Glutamatergic neuron (in vitro differentiated cells): ENCODE measurements around the gene CA5A. TPM values are rescaled to one million over a fixed set of nuclear protein-coding genes. Genes with fewer than 3 reads are reported as not detected.
A peak's percentile ranks its signal among the peaks of the same experiment; 100 is the strongest.
"Not testable (repeated sequence)": the region's sequence is repeated elsewhere in the genome, so short reads cannot be mapped to it uniquely, and the experiment has no call there.

ENCODE experiments used
- DNase-seq: peaks from one replicate; pipeline ENCODE4 v3.0.0; 2022
- H3K27ac Mint-ChIP-seq: one replicate; pipeline ENCODE4 v1.8.0; 2020; ENCODE audit warnings: mild to moderate bottlenecking, mixed read lengths, inconsistent platforms; ENCODE audit not compliant: unreplicated experiment
- H3K27me3 Mint-ChIP-seq: one replicate; pipeline ENCODE4 v1.8.0; 2020; ENCODE audit warnings: mild to moderate bottlenecking, moderate library complexity, mixed read lengths, inconsistent platforms; ENCODE audit not compliant: unreplicated experiment
- H3K36me3 Mint-ChIP-seq: one replicate; pipeline ENCODE4 v1.8.0; 2020; ENCODE audit warnings: mild to moderate bottlenecking, mixed read lengths, inconsistent platforms; ENCODE audit not compliant: unreplicated experiment
- H3K4me1 Mint-ChIP-seq: one replicate; pipeline ENCODE4 v1.8.0; 2020; ENCODE audit warnings: mild to moderate bottlenecking, low read depth, mixed read lengths, inconsistent platforms; ENCODE audit not compliant: unreplicated experiment
- H3K4me3 Mint-ChIP-seq: one replicate; pipeline ENCODE4 v1.8.0; 2020; ENCODE audit warnings: mild to moderate bottlenecking, mixed read lengths, inconsistent platforms; ENCODE audit not compliant: unreplicated experiment
- H3K9me3 Mint-ChIP-seq: one replicate; pipeline ENCODE4 v1.8.0; 2020; ENCODE audit warnings: mild to moderate bottlenecking, moderate library complexity, mixed read lengths, inconsistent platforms; ENCODE audit not compliant: unreplicated experiment
- CTCF ChIP-seq: fragments of 200-600 bp; sonication (generic); IDR thresholded peaks from one replicate; pipeline ENCODE4 v1.5.0; 2021; ENCODE audit not compliant: partially characterized antibody, unreplicated experiment
- total RNA-seq: library from RNA; stranded (reverse); fragmentation: NEBNext Ultra II Directional; extraction: Animal tissue kit (Norgen Biotek cat#: 25700); gene quantifications from one replicate; pipeline ENCODE4 v1.2.1, GENCODE V29; 2021; ENCODE audit not compliant: unreplicated experiment

Gene CA5A
- total RNA-seq, 1 donor from 2014 or later, result not detected

GRCh38 chr16:87917503-87917902, 18.8 kb downstream of the CA5A start:
- H3K36me3 Mint-ChIP-seq, result no peaks in the 10 kb centered on the region

GRCh38 chr16:87914812-87915211, 21.5 kb downstream of the CA5A start:
- no peak overlapping the region for H3K4me3 Mint-ChIP-seq
- H3K9me3 Mint-ChIP-seq, result peaks cover 10% of the 10 kb centered on the region
- no peak for TF ChIP-seq CTCF
- no peak overlapping the region for H3K27ac Mint-ChIP-seq
- no peak for DNase-seq
- no peaks in the 10 kb centered on the region for H3K36me3 Mint-ChIP-seq
- H3K4me1 Mint-ChIP-seq, result peaks cover 5% of the 10 kb centered on the region
- peaks cover 2% of the 10 kb centered on the region for H3K27me3 Mint-ChIP-seq

More at GRCh38 chr16:87917503-87917902, 18.8 kb downstream of the CA5A start:
- peaks cover 3% of the 10 kb centered on the region for H3K4me1 Mint-ChIP-seq
- no peak for TF ChIP-seq CTCF
- no peak overlapping the region for H3K4me3 Mint-ChIP-seq
- no peak overlapping the region for H3K27ac Mint-ChIP-seq
- H3K27me3 Mint-ChIP-seq, result peaks cover 2% of the 10 kb centered on the region
- H3K9me3 Mint-ChIP-seq, result peaks cover 7% of the 10 kb centered on the region
- DNase-seq, result no peak

GRCh38 chr16:87914021-87914725, 22.2 kb downstream of the CA5A start:
- H3K4me3 Mint-ChIP-seq, H3K27ac Mint-ChIP-seq, H3K27me3 Mint-ChIP-seq, DNase-seq, H3K4me1 Mint-ChIP-seq, H3K36me3 Mint-ChIP-seq: not testable (repeated sequence)
- peaks cover 11% of the 10 kb centered on the region for H3K9me3 Mint-ChIP-seq

- DNase-seq, result not testable (repeated sequence)
Observed at GRCh38 chr16:87912691-87913090, 23.6 kb downstream of the CA5A start.

GRCh38 chr16:87911106-87911763, 25.1 kb downstream of the CA5A start:
- not testable (repeated sequence) for H3K27me3 Mint-ChIP-seq, H3K4me3 Mint-ChIP-seq, H3K36me3 Mint-ChIP-seq
- Mint-ChIP-seq H3K27ac (peak overlapping the region; percentile 66), H3K4me1 (peaks cover 10% of the 10 kb centered on the region), H3K9me3 (peaks cover 12% of the 10 kb centered on the region)
- DNase-seq, result peak; percentile 58

More at GRCh38 chr16:87912691-87913090, 23.6 kb downstream of the CA5A start:
- not testable (repeated sequence) for H3K36me3 Mint-ChIP-seq, H3K4me3 Mint-ChIP-seq, H3K27me3 Mint-ChIP-seq
- Mint-ChIP-seq H3K9me3 (peaks cover 12% of the 10 kb centered on the region), H3K27ac (peak overlapping the region; percentile 4), H3K4me1 (peaks cover 10% of the 10 kb centered on the region)

- Mint-ChIP-seq H3K4me1 (peaks cover 10% of the 10 kb centered on the region), H3K27ac (peak overlapping the region; percentile 80), H3K4me3 (peak overlapping the region; percentile 30)
- DNase-seq, result peak; percentile 91
- H3K27me3 Mint-ChIP-seq, H3K9me3 Mint-ChIP-seq, H3K36me3 Mint-ChIP-seq: not testable (repeated sequence)
- peak; percentile 88 for TF ChIP-seq CTCF
Observed at GRCh38 chr16:87909203-87909935, 27.0 kb downstream of the CA5A start.

GRCh38 chr16:87908101-87908500, 28.2 kb downstream of the CA5A start:
- not testable (repeated sequence) for H3K36me3 Mint-ChIP-seq, H3K27me3 Mint-ChIP-seq, DNase-seq, H3K4me3 Mint-ChIP-seq, H3K9me3 Mint-ChIP-seq, H3K27ac Mint-ChIP-seq
- peaks cover 10% of the 10 kb centered on the region for H3K4me1 Mint-ChIP-seq

GRCh38 chr16:87905521-87905920, 30.8 kb downstream of the CA5A start:
- H3K27ac Mint-ChIP-seq, H3K4me1 Mint-ChIP-seq, DNase-seq, H3K9me3 Mint-ChIP-seq, H3K36me3 Mint-ChIP-seq, H3K27me3 Mint-ChIP-seq, H3K4me3 Mint-ChIP-seq: not testable (repeated sequence)

GRCh38 chr16:87904963-87905362, 31.4 kb downstream of the CA5A start:
- not testable (repeated sequence) for H3K4me3 Mint-ChIP-seq, H3K27ac Mint-ChIP-seq, H3K36me3 Mint-ChIP-seq, H3K27me3 Mint-ChIP-seq, H3K9me3 Mint-ChIP-seq, DNase-seq, H3K4me1 Mint-ChIP-seq
